Mesenchymal stem cell (in vitro differentiated cells and primary cell): ENCODE data around the gene ALDH5A1.

Source experiments
- DNase-seq: peaks from one replicate; pipeline ENCODE4 v3.0.0-alpha.2; 2013
- H2AFZ ChIP-seq: one replicate; pipeline ENCODE4 v1.6.1; 2013; ENCODE audit warnings: low read depth, mild to moderate bottlenecking, control low read depth, inconsistent platforms, low read length, moderate library complexity
- H2AK5ac ChIP-seq: 2 replicates; pipeline ENCODE4 v1.6.1; 2013; ENCODE audit warnings: low read length, moderate library complexity, mild to moderate bottlenecking, inconsistent platforms; ENCODE audit not compliant: severe bottlenecking
- H2BK120ac ChIP-seq: one replicate; pipeline ENCODE4 v1.6.1; 2013; ENCODE audit warnings: low read depth, mild to moderate bottlenecking, inconsistent platforms, low read length, moderate library complexity
- H2BK12ac ChIP-seq, 2 experiments: one replicate each; pipeline ENCODE4 v1.6.1; 2013; ENCODE audit warnings: inconsistent platforms in 2 of 2, low read length in 2 of 2, mild to moderate bottlenecking in 2 of 2, moderate library complexity in 2 of 2, control low read depth in 1 of 2
- H2BK15ac ChIP-seq: one replicate; pipeline ENCODE4 v1.6.1; 2013; ENCODE audit warnings: mild to moderate bottlenecking, low read depth, inconsistent platforms; ENCODE audit not compliant: poor library complexity, severe bottlenecking
- H2BK5ac ChIP-seq: 2 replicates; pipeline ENCODE4 v1.6.1; 2013; ENCODE audit warnings: low read depth, mild to moderate bottlenecking, low read length, control low read depth, inconsistent platforms; ENCODE audit not compliant: poor library complexity, severe bottlenecking
- H3K14ac ChIP-seq, 2 experiments: one replicate each; pipeline ENCODE4 v1.6.1; 2013; ENCODE audit warnings: inconsistent platforms in 2 of 2, low read length in 2 of 2, control low read depth in 1 of 2, mild to moderate bottlenecking in 1 of 2, moderate library complexity in 1 of 2
- H3K18ac ChIP-seq, 2 experiments: one replicate each; pipeline ENCODE4 v1.6.1; 2013; ENCODE audit warnings: inconsistent platforms in 2 of 2, low read length in 2 of 2, control low read depth in 1 of 2, low read depth in 1 of 2, mild to moderate bottlenecking in 1 of 2
- H3K23ac ChIP-seq, 2 experiments: one replicate each; pipeline ENCODE4 v1.6.1; 2013; ENCODE audit warnings: inconsistent platforms in 2 of 2, low read length in 2 of 2, mild to moderate bottlenecking in 2 of 2, moderate library complexity in 2 of 2, control low read depth in 1 of 2
- H3K27ac ChIP-seq: 2 replicates; pipeline ENCODE4 v1.5.1; 2013; ENCODE audit warnings: mild to moderate bottlenecking, moderate library complexity, low read length, control low read depth, inconsistent platforms; ENCODE audit not compliant: poor library complexity, severe bottlenecking
- H3K27me3 ChIP-seq, 2 experiments: 2 replicates each; pipeline versions ENCODE4 v1.6.1 to v1.7.0; 2013; ENCODE audit warnings: low read length in 2 of 2, mild to moderate bottlenecking in 2 of 2, moderate library complexity in 2 of 2, control low read depth in 1 of 2, inconsistent platforms in 1 of 2; ENCODE audit not compliant: control insufficient read depth in 1 of 2, insufficient read depth in 1 of 2
- H3K36me3 ChIP-seq, 2 experiments: 2 replicates each; pipeline versions ENCODE4 v1.6.1 to v1.7.0; 2013; ENCODE audit warnings: low read length in 2 of 2, control low read depth in 1 of 2, inconsistent platforms in 1 of 2, low read depth in 1 of 2, mild to moderate bottlenecking in 1 of 2; ENCODE audit not compliant: insufficient read depth in 2 of 2, control insufficient read depth in 1 of 2
- H3K4ac ChIP-seq, 2 experiments: one replicate each; pipeline ENCODE4 v1.6.1; 2013; ENCODE audit warnings: inconsistent platforms in 2 of 2, low read length in 2 of 2, mild to moderate bottlenecking in 2 of 2, moderate library complexity in 2 of 2, control low read depth in 1 of 2, low read depth in 1 of 2
- H3K4me1 ChIP-seq: 2 replicates; pipeline ENCODE4 v1.6.1; 2013; ENCODE audit warnings: low read depth, low read length, control low read depth; ENCODE audit not compliant: control insufficient read depth, insufficient read depth
- H3K4me2 ChIP-seq: 2 replicates; pipeline ENCODE4 v1.6.1; 2013; ENCODE audit warnings: low read length, mild to moderate bottlenecking, inconsistent platforms; ENCODE audit not compliant: poor library complexity, severe bottlenecking
- H3K4me3 ChIP-seq, 2 experiments: 2 replicates each; pipeline versions ENCODE4 v1.5.1 to v1.7.0; 2013; ENCODE audit warnings: low read length in 2 of 2, mild to moderate bottlenecking in 2 of 2, control low read depth in 1 of 2, low read depth in 1 of 2; ENCODE audit not compliant: insufficient read depth in 1 of 2
- H3K79me1 ChIP-seq: replicated peaks from 2 replicates; pipeline ENCODE4 v1.6.1; 2013; ENCODE audit warnings: mild to moderate bottlenecking, control low read depth, low read length, inconsistent platforms; ENCODE audit not compliant: poor library complexity, severe bottlenecking
- H3K9ac ChIP-seq: 2 replicates; pipeline ENCODE4 v1.7.0; 2013; ENCODE audit warnings: mild to moderate bottlenecking, low read length, moderate library complexity
- H3K9me3 ChIP-seq: 2 replicates; pipeline ENCODE4 v1.7.0; 2013; ENCODE audit warnings: mild to moderate bottlenecking, low read length; ENCODE audit not compliant: control insufficient read depth
- H4K8ac ChIP-seq: one replicate; pipeline ENCODE4 v1.6.1; 2013; ENCODE audit warnings: inconsistent platforms, mild to moderate bottlenecking, low read length, moderate library complexity
- H4K91ac ChIP-seq: one replicate; pipeline ENCODE4 v1.6.1; 2013; ENCODE audit warnings: mild to moderate bottlenecking, low read length, inconsistent platforms
- WGBS: methylation state at CpG from one replicate; pipeline ENCODE4 v1.1.7; 2013; ENCODE audit warnings: mixed read lengths; 5-methylcytosine and 5-hydroxymethylcytosine counted together

The ALDH5A1 gene

GRCh38 chr6:24539416-24539815 lies 44.6 kb downstream of the ALDH5A1 start:
- H3K9me3 ChIP-seq: no peaks in the 10 kb centered on the region
- H3K9ac ChIP-seq: no peak overlapping the region
- no peak overlapping the region for H4K8ac ChIP-seq
- H2BK15ac ChIP-seq: no peak overlapping the region
- H3K36me3 ChIP-seq: peaks cover 0 to 2% of the 10 kb centered on the region in 2 experiments
- H3K4me2 ChIP-seq: no peak overlapping the region
- H2BK12ac ChIP-seq: no peak overlapping the region
- H3K79me1 ChIP-seq: no peaks in the 10 kb centered on the region
- H3K27me3 ChIP-seq: no peaks in the 10 kb centered on the region
- no peak overlapping the region for H2AFZ ChIP-seq
- H3K4ac ChIP-seq: no peak overlapping the region
- H4K91ac ChIP-seq: no peak overlapping the region
- H2BK120ac ChIP-seq: no peak overlapping the region
- no peak overlapping the region for H2AK5ac ChIP-seq
- H2BK5ac ChIP-seq: no peak overlapping the region
- no peak overlapping the region for H3K14ac ChIP-seq
- DNase-seq: no peak
- WGBS: 86% methylated on average over 8 of the region's 8 CpGs
- no peaks in the 10 kb centered on the region for H3K4me1 ChIP-seq
- no peak overlapping the region for H3K4me3 ChIP-seq
- H3K23ac ChIP-seq: no peak overlapping the region
- H3K27ac ChIP-seq: no peak overlapping the region
- no peak overlapping the region for H3K18ac ChIP-seq

- no peak overlapping the region for H3K27ac ChIP-seq
- H3K27me3 ChIP-seq: no peaks in the 10 kb centered on the region
- H2BK15ac ChIP-seq: no peak overlapping the region
- H3K36me3 ChIP-seq: no peaks in the 10 kb centered on the region
- H3K4me1 ChIP-seq: no peaks in the 10 kb centered on the region
- H2BK120ac ChIP-seq: no peak overlapping the region
- no peak overlapping the region for H2BK12ac ChIP-seq
- no peak overlapping the region for H3K4me2 ChIP-seq
- H3K79me1 ChIP-seq: no peaks in the 10 kb centered on the region
- H3K23ac ChIP-seq: no peak overlapping the region
- no peaks in the 10 kb centered on the region for H3K9me3 ChIP-seq
- H2AFZ ChIP-seq: no peak overlapping the region
- H3K9ac ChIP-seq: no peak overlapping the region
- no peak overlapping the region for H3K4me3 ChIP-seq
- H2BK5ac ChIP-seq: no peak overlapping the region
- WGBS: 44% methylated on average over 1 of the region's 3 CpGs
- H3K18ac ChIP-seq: no peak overlapping the region
- H4K8ac ChIP-seq: no peak overlapping the region
- no peak overlapping the region for H4K91ac ChIP-seq
- DNase-seq: no peak
- H3K14ac ChIP-seq: no peak overlapping the region
- H3K4ac ChIP-seq: no peak overlapping the region
- no peak overlapping the region for H2AK5ac ChIP-seq
These were observed 45.4 kb downstream of the ALDH5A1 start for GRCh38 chr6:24540197-24540596.

- Histone ChIP-seq H4K8ac (no peak overlapping the region), H2AK5ac (no peak overlapping the region), H2BK15ac (no peak overlapping the region), H4K91ac (no peak overlapping the region), H3K14ac (no peak overlapping the region), H3K23ac (no peak overlapping the region), H2BK5ac (no peak overlapping the region), H3K4me2 (no peak overlapping the region), H3K9me3 (no peaks in the 10 kb centered on the region), H2BK12ac (no peak overlapping the region), H3K79me1 (no peaks in the 10 kb centered on the region), H3K27ac (no peak overlapping the region), H2AFZ (no peak overlapping the region), H3K4me1 (peaks cover 4% of the 10 kb centered on the region), H3K4ac (no peak overlapping the region), H3K18ac (no peak overlapping the region), H3K9ac (no peak overlapping the region), H3K27me3 (peaks cover 5 to 29% of the 10 kb centered on the region in 2 experiments), H3K4me3 (no peak overlapping the region), H2BK120ac (no peak overlapping the region), H3K36me3 (no peaks in the 10 kb centered on the region)
- 54% methylated on average over 3 of the region's 4 CpGs for WGBS
- DNase-seq: no peak
These were observed 48.9 kb downstream of the ALDH5A1 start for GRCh38 chr6:24543683-24544082.

GRCh38 chr6:24545183-24545582 lies 50.4 kb downstream of the ALDH5A1 start:
- Histone ChIP-seq H3K23ac (no peak overlapping the region), H2AK5ac (no peak overlapping the region), H3K79me1 (no peaks in the 10 kb centered on the region), H4K8ac (no peak overlapping the region), H2AFZ (no peak overlapping the region), H3K36me3 (no peaks in the 10 kb centered on the region), H4K91ac (no peak overlapping the region), H2BK120ac (no peak overlapping the region), H2BK5ac (no peak overlapping the region), H3K18ac (no peak overlapping the region), H2BK12ac (no peak overlapping the region), H3K4me2 (no peak overlapping the region), H3K27ac (no peak overlapping the region), H3K4ac (no peak overlapping the region), H3K27me3 (peaks cover 5 to 29% of the 10 kb centered on the region in 2 experiments), H3K9ac (no peak overlapping the region), H3K14ac (no peak overlapping the region), H2BK15ac (no peak overlapping the region), H3K4me1 (peaks cover 4% of the 10 kb centered on the region), H3K9me3 (no peaks in the 10 kb centered on the region), H3K4me3 (no peak overlapping the region)
- 100% methylated on average over 3 of the region's 3 CpGs for WGBS
- DNase-seq: no peak
